HepG2 (cell line): ENCODE measurements around the gene AGTPBP1. TPM values are rescaled to one million over a fixed set of nuclear protein-coding genes. Genes with fewer than 3 reads are reported as not detected.
A peak's percentile ranks its signal among the peaks of the same experiment; 100 is the strongest.

Source experiments
- ATAC-seq: fragments of 200-7000 bp; cut with Tn5 transposase; 3 replicates; pipeline ENCODE4 v1.9.1; 2020; ENCODE audit warnings: mild to moderate bottlenecking, moderate library complexity
- BruUV-seq: library from RNA; stranded (reverse); fragments of 400-500 nt; replicated peaks from 2 replicates; lab custom pipeline; 2021; lab: Mats Ljungman, UMichigan
- CTCF ChIA-PET: fragments of 300-600 bp; formaldehyde crosslinking; extraction: SDS; loops from one replicate; lab custom pipeline; 2021; ENCODE audit warnings: low total read pairs, inconsistent platforms, low intra/inter-chr PET ratio; lab: Yijun Ruan, JAX
- POLR2A ChIA-PET: fragments of 350-600 bp; sonication (Branson Sonifier 250); formaldehyde crosslinking; loops from one replicate; lab custom pipeline; 2020; ENCODE audit warnings: antibody characterized with exemption, inconsistent platforms; lab: Yijun Ruan, JAX
- DNase-seq: peaks from one replicate; pipeline ENCODE4 v3.0.0-alpha.2; 2015; ENCODE audit warnings: low spot score
- FAIRE-seq: peaks from 3 replicates; lab custom pipeline; 2011; peaks lifted over from hg19 to GRCh38; lab: Jason Lieb, UNC
- H2AFZ ChIP-seq: one replicate; pipeline ENCODE4 v1.6.1; 2011; ENCODE audit warnings: low read length, inconsistent platforms
- H3K27ac ChIP-seq: fragments of 300-600 bp; 3 replicates; pipeline ENCODE4 v1.8.0; 2011; ENCODE audit warnings: mixed run types, mild to moderate bottlenecking, mixed read lengths, low read length, inconsistent platforms; ENCODE audit not compliant: insufficient read depth; ENCODE audit errors: extremely low read length
- H3K27me3 ChIP-seq, 2 experiments: fragments of 200-600 bp in 1 of 2; 2 replicates in 1 of 2; 3 replicates in 1 of 2; pipeline versions ENCODE4 v1.6.0 to v1.8.0; 2011; ENCODE audit warnings: low read length in 2 of 2, mild to moderate bottlenecking in 2 of 2, moderate library complexity in 2 of 2, inconsistent platforms in 1 of 2; ENCODE audit not compliant: insufficient read depth in 2 of 2, control insufficient read depth in 1 of 2
- H3K36me3 ChIP-seq, 2 experiments: fragments of 200-600 bp in 1 of 2; replicated peaks in 1 of 2; 2 replicates in 1 of 2; 3 replicates in 1 of 2; pipeline versions ENCODE4 v1.5.1 to v1.8.0; 2011; ENCODE audit warnings: low read length in 2 of 2, inconsistent platforms in 1 of 2; ENCODE audit not compliant: insufficient read depth in 2 of 2, control insufficient read depth in 1 of 2
- H3K4me1 ChIP-seq: 2 replicates; pipeline ENCODE4 v1.5.1; 2012; ENCODE audit warnings: low read length, inconsistent platforms; ENCODE audit not compliant: insufficient read depth
- H3K4me2 ChIP-seq: 2 replicates; pipeline ENCODE4 v1.6.0; 2011; ENCODE audit warnings: low read depth, low read length, inconsistent platforms
- H3K4me3 ChIP-seq, 3 experiments: fragments of 200-600 bp in 1 of 3; sonication (generic), shearing (Covaris generic) in 1 of 3; replicated peaks in 1 of 3; 2 replicates each; pipeline ENCODE4 v1.5.1; 2011 to 2016; ENCODE audit warnings: low read length in 3 of 3, inconsistent platforms in 2 of 3, low read depth in 2 of 3, mild to moderate bottlenecking in 2 of 3, control low read depth in 1 of 3, mixed read lengths in 1 of 3; ENCODE audit not compliant: insufficient read depth in 1 of 3
- H3K79me2 ChIP-seq: one replicate; pipeline ENCODE4 v1.6.1; 2011; ENCODE audit warnings: low read length, inconsistent platforms; ENCODE audit not compliant: insufficient read depth
- H3K9ac ChIP-seq: 2 replicates; pipeline ENCODE4 v1.6.0; 2011; ENCODE audit warnings: mild to moderate bottlenecking, low read depth, low read length, inconsistent platforms; ENCODE audit not compliant: insufficient read depth
- H3K9me3 ChIP-seq: 2 replicates; pipeline ENCODE4 v1.5.1; 2012; ENCODE audit warnings: mild to moderate bottlenecking, low read length
- H4K20me1 ChIP-seq: 2 replicates; pipeline ENCODE4 v1.6.0; 2011; ENCODE audit warnings: inconsistent platforms, mild to moderate bottlenecking, low read length, moderate library complexity; ENCODE audit not compliant: insufficient read depth
- CBX1 ChIP-seq: IDR thresholded peaks from one replicate; pipeline ENCODE4 v1.6.1; 2016; ENCODE audit warnings: antibody characterized with exemption, low read depth
- NBN ChIP-seq: fragments of 450-650 bp; conservative IDR thresholded peaks from 2 replicates; pipeline ENCODE4 v1.6.1; 2017
- PRPF4 ChIP-seq: fragments of 200-400 bp; formaldehyde crosslinking; IDR thresholded peaks from 2 replicates; pipeline ENCODE4 v1.6.1; 2016; ENCODE audit warnings: low read length, low read depth; ENCODE audit not compliant: poor library complexity, severe bottlenecking
- RORA ChIP-seq: sonication (generic); formaldehyde crosslinking; IDR thresholded peaks from 2 replicates; pipeline ENCODE4 v1.5.0; 2020; ENCODE audit warnings: mild to moderate bottlenecking, missing genetic modification reagents, moderate library complexity
- TEAD3 ChIP-seq: optimal IDR thresholded peaks from 2 replicates; pipeline ENCODE3; 2016; ENCODE audit warnings: borderline replicate concordance
- ZBTB7A ChIP-seq: sonication (generic); formaldehyde crosslinking; IDR thresholded peaks from 2 replicates; pipeline ENCODE4 v1.8.0; 2022; ENCODE audit warnings: mild to moderate bottlenecking, missing genetic modification reagents
- ZNF329 ChIP-seq: sonication (generic); formaldehyde crosslinking; IDR thresholded peaks from 2 replicates; pipeline ENCODE4 v1.9.0; 2021; ENCODE audit warnings: low read depth, mild to moderate bottlenecking, missing genetic modification reagents
- ZNF674 ChIP-seq: sonication (generic); formaldehyde crosslinking; IDR thresholded peaks from 2 replicates; pipeline ENCODE4 v1.5.0; 2020; ENCODE audit warnings: low read depth, mild to moderate bottlenecking, missing genetic modification reagents
- WGBS: methylation state at CpG from one replicate; pipeline ENCODE4 v1.1.6; 2017; ENCODE audit warnings: low lambda C conversion rate; 5-methylcytosine and 5-hydroxymethylcytosine counted together
- in situ Hi-C: cut with HindIII; loops from 2 replicates; pipeline ENCODE4 v1.10.0; 2017; ENCODE audit warnings: low pct_unique_long_range_greater_than_20kb; ENCODE audit not compliant: extremely low pct_ligation_motif_present
- intact Hi-C: fragments of 100-400 bp; cut with micrococcal nuclease; formaldehyde crosslinking; loops from one replicate; pipeline ENCODE4 v1.10.0; 2022; ENCODE audit not compliant: unreplicated experiment
- polyA plus RNA-seq, 8 experiments: library from polyadenylated mRNA; depleted of rRNA in 3 of 8; stranded (reverse) in 7 of 8; unstranded in 1 of 8; fragments of >200 nt; fragmentation: Illumina TruSeq in 4 of 8; extraction: Trizol in 4 of 8; gene quantifications; 2 replicates each; pipeline versions ENCODE4 v1.2.1 to v1.2.3, GENCODE V29; 2011 to 2016; ENCODE audit warnings: low read depth in 4 of 8, missing spikeins in 1 of 8, mixed read lengths in 1 of 8; ENCODE audit not compliant: insufficient read depth in 1 of 8
- total RNA-seq, 5 experiments: library from RNA; depleted of rRNA; stranded (reverse); fragments of >200 nt; fragmentation: Illumina TruSeq; extraction: Trizol; gene quantifications; 2 replicates each; pipeline ENCODE4 v1.2.3, GENCODE V29; 2016; ENCODE audit warnings: low read depth in 1 of 5

AGTPBP1 gene
- total and polyA plus RNA-seq, 2 of the 13 experiments (the other 11 are each of a cell fraction or from before 2014, with no cell fraction given): 9.7 to 22.3 TPM

DNA sequence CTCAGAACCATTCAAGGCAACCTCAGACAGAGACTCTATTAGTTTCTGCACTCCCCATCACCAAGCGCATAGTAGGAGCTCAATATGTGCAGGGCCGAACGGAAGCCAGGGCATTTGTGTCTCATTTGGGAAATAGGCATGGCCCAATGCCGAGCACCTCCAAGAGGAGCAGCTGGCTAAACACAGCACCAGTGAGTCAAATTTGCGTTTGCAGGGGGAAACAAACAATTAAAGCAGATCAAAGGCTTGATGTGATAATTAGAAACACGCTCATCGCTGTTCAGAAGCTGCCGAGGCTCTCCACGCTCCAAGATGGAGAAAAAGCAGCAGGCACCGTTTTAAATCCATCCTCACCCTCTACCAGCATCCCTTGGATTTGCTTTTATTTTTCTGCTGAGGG is 225.3 kb downstream of the AGTPBP1 start:
- BruUV-seq: no TSS peak
- no peak overlapping the region for H2AFZ ChIP-seq
- FAIRE-seq: no peak
- no peaks in the 10 kb centered on the region for H3K9me3 ChIP-seq
- H3K36me3 ChIP-seq: no peaks in the 10 kb centered on the region
- CTCF ChIA-PET: no interaction called here
- H3K27ac ChIP-seq: no peak overlapping the region
- no peak overlapping the region for H3K4me3 ChIP-seq
- in situ Hi-C loops (no loop called here), intact Hi-C loops (no loop called here)
- 20% methylated on average over 10 of the region's 10 CpGs for WGBS
- H3K9ac ChIP-seq: no peak overlapping the region
- no peaks in the 10 kb centered on the region for H3K79me2 ChIP-seq
- peaks cover 0 to 19% of the 10 kb centered on the region in 2 experiments; a peak in 4 of 5 replicates for H3K27me3 ChIP-seq
- no peak for TF ChIP-seq ZBTB7A
- TF ChIP-seq CBX1: no peak
- no peak for TF ChIP-seq TEAD3 (CRISPR knock-in tag)
- no peak for TF ChIP-seq RORA (CRISPR knock-in tag)
- no peak for TF ChIP-seq NBN
- TF ChIP-seq PRPF4: no peak
- TF ChIP-seq, all 625 proteins: peak for 0
- Histone ChIP-seq H3K4me2 (no peak overlapping the region), H4K20me1 (no peaks in the 10 kb centered on the region; the same call in 1 of the 2 replicates), H3K4me1 (no peaks in the 10 kb centered on the region)
- POLR2A ChIA-PET: no interaction called here
- ATAC-seq: no peak
- DNase-seq: no peak

DNA sequence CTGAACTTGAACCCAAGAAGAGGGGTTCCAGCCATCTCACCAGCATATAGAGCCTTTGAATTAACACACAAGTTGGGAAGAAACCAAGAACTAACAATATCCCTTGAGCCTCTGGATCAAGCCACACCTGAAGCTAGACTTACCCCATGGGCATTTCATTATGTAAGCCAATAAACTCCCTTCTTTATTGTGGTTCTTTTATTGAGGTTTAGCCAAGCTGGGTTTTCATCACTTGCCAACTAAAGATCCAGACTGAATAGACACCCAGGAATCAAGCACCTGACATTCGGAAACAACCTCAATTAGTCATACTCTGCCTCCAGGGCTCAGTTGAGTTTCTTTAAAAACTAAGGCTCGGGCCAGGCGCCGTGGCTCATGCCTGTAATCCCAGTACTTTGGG is 226.7 kb downstream of the AGTPBP1 start:
- Histone ChIP-seq H3K4me2 (no peak overlapping the region), H3K9me3 (no peaks in the 10 kb centered on the region), H3K27ac (no peak overlapping the region), H3K27me3 (peaks cover 0 to 19% of the 10 kb centered on the region in 2 experiments; a peak in 3 of 5 replicates), H3K36me3 (no peaks in the 10 kb centered on the region), H3K79me2 (no peaks in the 10 kb centered on the region), H4K20me1 (no peaks in the 10 kb centered on the region; the same call in 1 of the 2 replicates), H2AFZ (no peak overlapping the region), H3K4me3 (no peak overlapping the region), H3K9ac (no peak overlapping the region), H3K4me1 (no peaks in the 10 kb centered on the region)
- ChIA-PET CTCF (no interaction called here), POLR2A (no interaction called here)
- no peak for ATAC-seq
- no peak for DNase-seq
- 16% methylated on average over 4 of the region's 4 CpGs for WGBS
- FAIRE-seq: no peak
- intact Hi-C loops (no loop called here), in situ Hi-C loops (no loop called here)
- no TSS peak for BruUV-seq
- peak; percentile 73; the same call in 1 of the 2 replicates for TF ChIP-seq ZNF329 (CRISPR knock-in tag)
- no peak for TF ChIP-seq ZNF674 (CRISPR knock-in tag)
